Sigmoid colon (tissue), 4 donors: ENCODE data around the gene TXNDC9.

Experiments used
- CTCF ChIP-seq, 4 experiments: fragments of 450-650 bp in 3 of 4; fragments of 200-600 bp in 1 of 4; IDR thresholded peaks; one replicate each; pipeline ENCODE4 v1.5.1; 2016 to 2019; ENCODE audit warnings: antibody characterized with exemption in 4 of 4, mild to moderate bottlenecking in 3 of 4, moderate library complexity in 2 of 4
- POLR2A ChIP-seq, 2 donors: fragments of 450-650 bp; IDR thresholded peaks; one replicate each; pipeline ENCODE4 v1.6.1; 2016; ENCODE audit warnings: antibody characterized with exemption in 2 of 2, mild to moderate bottlenecking in 2 of 2, moderate library complexity in 2 of 2
- POLR2AphosphoS5 ChIP-seq, 4 donors: sonication (generic); formaldehyde crosslinking; IDR thresholded peaks; one replicate each; pipeline ENCODE4 v1.6.1; 2017; ENCODE audit warnings: antibody characterized with exemption in 4 of 4

GRCh38 chr2:99382143-99382542 is 46.0 kb upstream of the TXNDC9 start:
- no peak for TF ChIP-seq CTCF (IDR thresholded peaks at IDR 0.05)
- TF ChIP-seq POLR2AphosphoS5 (IDR thresholded peaks at IDR 0.05) = no peak
- TF ChIP-seq POLR2A (IDR thresholded peaks at IDR 0.05) = no peak
